ENCODE measurements around the gene MCU. TPM values are rescaled to one million over a fixed set of nuclear protein-coding genes. Genes with fewer than 3 reads are reported as not detected.

The MCU gene
- total and polyA plus RNA-seq, 2 experiments from 2014 or later: 31.6 to 41.7 TPM

- no peaks in the 10 kb centered on the region for H3K4me1 ChIP-seq (ENCODE audit: insufficient read depth)
- H3K9me2 ChIP-seq (replicated peaks; ENCODE audit: insufficient read depth): no peaks in the 10 kb centered on the region
- H3K27me3 ChIP-seq: no peaks in the 10 kb centered on the region
- no peaks in the 10 kb centered on the region for H3K9me3 ChIP-seq (ENCODE audit: low read depth)
- no peaks in the 10 kb centered on the region for H4K20me1 ChIP-seq (ENCODE audit: insufficient read depth, poor library complexity, severe bottlenecking)
- no peak overlapping the region for H3K4me3 ChIP-seq
- no peak for DNase-seq (ENCODE audit: low spot score)
- H2AFZ ChIP-seq: no peak overlapping the region
- H3K36me3 ChIP-seq (replicated peaks; ENCODE audit: insufficient read depth, low read depth): no peaks in the 10 kb centered on the region
- no peak overlapping the region for H3K4me2 ChIP-seq
- TF ChIP-seq CTCF (IDR thresholded peaks at IDR 0.05; ENCODE audit: poor library complexity) (no peak), EZH2 (IDR thresholded peaks at IDR 0.05; ENCODE audit: borderline replicate concordance) (no peak), EZH2phosphoT487 (IDR thresholded peaks at IDR 0.05; ENCODE audit: low read depth, severe bottlenecking, unreplicated experiment) (no peak)
- H3K27ac ChIP-seq: no peak overlapping the region
- WGBS (ENCODE audit: low lambda C conversion rate, missing lambda C conversion rate): 92% methylated on average over 2 of the region's 2 CpGs
- peaks cover 9% of the 10 kb centered on the region for H3K79me2 ChIP-seq
Observed at GRCh38 chr10:72847681-72848080, 155.7 kb downstream of the MCU start.

GRCh38 chr10:72850861-72851260 lies 158.9 kb downstream of the MCU start:
- no peak overlapping the region for H2AFZ ChIP-seq
- no peak for DNase-seq (ENCODE audit: low spot score)
- no peak overlapping the region for H3K27ac ChIP-seq
- no peaks in the 10 kb centered on the region for H3K79me2 ChIP-seq
- H3K4me2 ChIP-seq: no peak overlapping the region
- H3K4me1 ChIP-seq (ENCODE audit: insufficient read depth): no peaks in the 10 kb centered on the region
- H3K9me3 ChIP-seq (ENCODE audit: low read depth): no peaks in the 10 kb centered on the region
- no peaks in the 10 kb centered on the region for H3K9me2 ChIP-seq (replicated peaks; ENCODE audit: insufficient read depth)
- TF ChIP-seq CTCF (IDR thresholded peaks at IDR 0.05; ENCODE audit: poor library complexity) (no peak), EZH2 (IDR thresholded peaks at IDR 0.05; ENCODE audit: borderline replicate concordance) (no peak), EZH2phosphoT487 (IDR thresholded peaks at IDR 0.05; ENCODE audit: low read depth, severe bottlenecking, unreplicated experiment) (no peak)
- no peaks in the 10 kb centered on the region for H3K27me3 ChIP-seq
- no peak overlapping the region for H3K4me3 ChIP-seq
- no peaks in the 10 kb centered on the region for H3K36me3 ChIP-seq (replicated peaks; ENCODE audit: insufficient read depth, low read depth)
- WGBS (ENCODE audit: low lambda C conversion rate, missing lambda C conversion rate): 88% methylated on average over 2 of the region's 2 CpGs
- H4K20me1 ChIP-seq (ENCODE audit: insufficient read depth, poor library complexity, severe bottlenecking): no peaks in the 10 kb centered on the region

DNA sequence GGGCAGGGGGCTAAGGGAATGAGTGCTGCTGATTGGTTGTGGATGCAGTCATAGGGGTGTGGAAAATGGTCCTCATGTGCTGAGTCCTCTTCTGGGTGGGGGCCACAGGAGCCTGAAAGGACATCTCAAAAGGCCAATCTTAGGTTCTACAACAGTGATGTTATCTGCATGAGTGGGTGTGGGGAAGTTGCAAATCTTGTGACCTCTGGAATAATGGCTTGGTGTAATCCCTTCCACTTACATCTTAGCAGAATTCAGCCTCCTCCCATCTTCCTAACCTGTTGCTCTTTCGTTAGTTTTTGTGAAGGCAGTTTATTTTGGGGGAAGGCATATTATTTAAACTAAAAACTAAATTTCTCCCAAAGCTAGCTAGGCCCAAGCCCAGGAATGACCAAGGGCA lies 159.6 kb downstream of the MCU start:
- no peaks in the 10 kb centered on the region for H4K20me1 ChIP-seq (ENCODE audit: insufficient read depth, poor library complexity, severe bottlenecking)
- WGBS (ENCODE audit: low lambda C conversion rate, missing lambda C conversion rate): 96% methylated on average over 1 of the region's 1 CpG
- H3K9me3 ChIP-seq (ENCODE audit: low read depth): no peaks in the 10 kb centered on the region
- TF ChIP-seq CTCF (IDR thresholded peaks at IDR 0.05; ENCODE audit: poor library complexity) (no peak), EZH2phosphoT487 (IDR thresholded peaks at IDR 0.05; ENCODE audit: low read depth, severe bottlenecking, unreplicated experiment) (no peak), EZH2 (IDR thresholded peaks at IDR 0.05; ENCODE audit: borderline replicate concordance) (no peak)
- no peaks in the 10 kb centered on the region for H3K27me3 ChIP-seq
- H3K4me2 ChIP-seq: no peak overlapping the region
- no peak overlapping the region for H3K27ac ChIP-seq
- H3K9me2 ChIP-seq (replicated peaks; ENCODE audit: insufficient read depth): no peaks in the 10 kb centered on the region
- no peaks in the 10 kb centered on the region for H3K36me3 ChIP-seq (replicated peaks; ENCODE audit: insufficient read depth, low read depth)
- H3K4me3 ChIP-seq: no peak overlapping the region
- no peaks in the 10 kb centered on the region for H3K79me2 ChIP-seq
- no peaks in the 10 kb centered on the region for H3K4me1 ChIP-seq (ENCODE audit: insufficient read depth)
- no peak overlapping the region for H2AFZ ChIP-seq
- DNase-seq (ENCODE audit: low spot score): no peak

GRCh38 chr10:72852508-72852907 lies 160.6 kb downstream of the MCU start:
- H3K36me3 ChIP-seq (replicated peaks; ENCODE audit: insufficient read depth, low read depth): no peaks in the 10 kb centered on the region
- no peaks in the 10 kb centered on the region for H3K4me1 ChIP-seq (ENCODE audit: insufficient read depth)
- no peak overlapping the region for H2AFZ ChIP-seq
- H3K9me3 ChIP-seq (ENCODE audit: low read depth): no peaks in the 10 kb centered on the region
- WGBS (ENCODE audit: low lambda C conversion rate, missing lambda C conversion rate): 94% methylated on average over 2 of the region's 2 CpGs
- no peak for TF ChIP-seq EZH2 (IDR thresholded peaks at IDR 0.05; ENCODE audit: borderline replicate concordance)
- TF ChIP-seq EZH2phosphoT487 (IDR thresholded peaks at IDR 0.05; ENCODE audit: low read depth, severe bottlenecking, unreplicated experiment): no peak
- no peak for TF ChIP-seq CTCF (IDR thresholded peaks at IDR 0.05; ENCODE audit: poor library complexity)
- H3K4me3 ChIP-seq: no peak overlapping the region
- H3K27ac ChIP-seq: no peak overlapping the region
- no peaks in the 10 kb centered on the region for H3K79me2 ChIP-seq
- no peaks in the 10 kb centered on the region for H4K20me1 ChIP-seq (ENCODE audit: insufficient read depth, poor library complexity, severe bottlenecking)
- H3K9me2 ChIP-seq (replicated peaks; ENCODE audit: insufficient read depth): no peaks in the 10 kb centered on the region
- H3K4me2 ChIP-seq: no peak overlapping the region
- no peak for DNase-seq (ENCODE audit: low spot score)
- no peaks in the 10 kb centered on the region for H3K27me3 ChIP-seq
